CD4-positive, CD25-positive, alpha-beta regulatory T cell (primary cell): ENCODE data around the gene CXXC1. TPM values are rescaled to one million over a fixed set of nuclear protein-coding genes. Genes with fewer than 3 reads are reported as not detected.

Experiments used
- ATAC-seq, 2 donors: fragments of 150-1000 bp; cut with Tn5 transposase; one replicate each; pipeline ENCODE4 v1.10.0; 2021; ENCODE audit warnings: low read depth in 2 of 2, moderate number of reproducible peaks in 2 of 2, moderate library complexity in 1 of 2
- DNase-seq, 3 donors: peaks; one replicate each; pipeline versions ENCODE4 v3.0.0 to v3.0.0-alpha.2; 2012 to 2022; ENCODE audit warnings: mixed read lengths in 1 of 3
- H3K27ac ChIP-seq: one replicate; pipeline ENCODE4 v1.7.0; 2013; ENCODE audit warnings: mild to moderate bottlenecking, low read length; ENCODE audit not compliant: insufficient read depth, poor library complexity, severe bottlenecking
- H3K27me3 ChIP-seq: one replicate; pipeline ENCODE4 v1.7.0; 2013; ENCODE audit warnings: low read length; ENCODE audit not compliant: control insufficient read depth, insufficient read depth
- H3K36me3 ChIP-seq: one replicate; pipeline ENCODE4 v1.7.0; 2013; ENCODE audit warnings: mild to moderate bottlenecking, low read length, moderate library complexity; ENCODE audit not compliant: control insufficient read depth, insufficient read depth
- H3K4me1 ChIP-seq: 2 replicates; pipeline ENCODE4 v1.7.0; 2013; ENCODE audit warnings: mild to moderate bottlenecking, low read length; ENCODE audit not compliant: insufficient read depth, control insufficient read depth, poor library complexity, severe bottlenecking
- H3K4me3 ChIP-seq: one replicate; pipeline ENCODE4 v1.7.0; 2013; ENCODE audit warnings: low read depth, mild to moderate bottlenecking, low read length, moderate library complexity
- H3K9me3 ChIP-seq, 2 experiments: 1 replicate in 1 of 2; 2 replicates in 1 of 2; pipeline ENCODE4 v1.7.0; 2013; ENCODE audit warnings: low read length in 2 of 2, mild to moderate bottlenecking in 1 of 2, moderate library complexity in 1 of 2; ENCODE audit not compliant: control insufficient read depth in 2 of 2
- H3K27ac Mint-ChIP-seq, 3 donors: one replicate each; pipeline ENCODE4 v1.8.0; 2020 to 2022; ENCODE audit warnings: mild to moderate bottlenecking in 3 of 3, mixed read lengths in 3 of 3, moderate library complexity in 2 of 3
- H3K27me3 Mint-ChIP-seq: one replicate; pipeline ENCODE4 v1.8.0; 2022; ENCODE audit warnings: mild to moderate bottlenecking, mixed read lengths
- H3K36me3 Mint-ChIP-seq: one replicate; pipeline ENCODE4 v1.8.0; 2020; ENCODE audit warnings: mixed read lengths
- H3K4me1 Mint-ChIP-seq, 4 donors: one replicate each; pipeline ENCODE4 v1.8.0; 2020 to 2022; ENCODE audit warnings: mixed read lengths in 4 of 4, mild to moderate bottlenecking in 1 of 4
- H3K4me3 Mint-ChIP-seq, 4 donors: one replicate each; pipeline ENCODE4 v1.8.0; 2020 to 2022; ENCODE audit warnings: mild to moderate bottlenecking in 4 of 4, mixed read lengths in 4 of 4, moderate library complexity in 3 of 4
- H3K9me3 Mint-ChIP-seq, 7 donors: one replicate each; pipeline ENCODE4 v1.8.0; 2020 to 2022; ENCODE audit warnings: mixed read lengths in 7 of 7, mild to moderate bottlenecking in 3 of 7, moderate library complexity in 2 of 7
- polyA plus RNA-seq, 4 donors: library from polyadenylated mRNA; unstranded; fragments of 300-500 nt; fragmentation: Illumina TruSeq; gene quantifications; one replicate each; pipeline ENCODE4 v1.2.3, GENCODE V29; 2021
- total RNA-seq: library from RNA; stranded (reverse); gene quantifications from one replicate; pipeline ENCODE4 v1.2.3, GENCODE V29; 2022

Gene CXXC1
- total and polyA plus RNA-seq, 5 donors from 2014 or later, result 52.9 to 141 (median 66.4) TPM

GRCh38 chr18:50283469-50284209, 3.9 kb downstream of the CXXC1 start:
- Mint-ChIP-seq H3K4me1 (peaks cover 8 to 74% (median 39%) of the 10 kb centered on the region in 4 donors), H3K4me3 (peak overlapping the region; percentile 80 to 100 (median 92)), H3K9me3 (no peaks in the 10 kb centered on the region), H3K36me3 (peaks cover 39% of the 10 kb centered on the region), H3K27me3 (no peaks in the 10 kb centered on the region), H3K27ac (peak overlapping the region in 2 of 3 donors; percentile 56 to 84)
- H3K27ac ChIP-seq, result no peak overlapping the region
- DNase-seq (no peak), ATAC-seq (no peak)
- peaks cover 34% of the 10 kb centered on the region for H3K36me3 ChIP-seq
- no peaks in the 10 kb centered on the region for H3K9me3 ChIP-seq
- no peaks in the 10 kb centered on the region for H3K27me3 ChIP-seq
- H3K4me1 ChIP-seq, result peaks cover 44% of the 10 kb centered on the region
- H3K4me3 ChIP-seq, result no peak overlapping the region

GRCh38 chr18:50282521-50283335, 4.8 kb downstream of the CXXC1 start:
- DNase-seq (no peak), ATAC-seq (no peak)
- no peaks in the 10 kb centered on the region for H3K27me3 ChIP-seq
- Mint-ChIP-seq H3K27ac (peak overlapping the region; percentile 56 to 93 (median 59)), H3K9me3 (no peaks in the 10 kb centered on the region), H3K36me3 (peaks cover 42% of the 10 kb centered on the region), H3K4me3 (peak overlapping the region; percentile 80 to 100 (median 98)), H3K4me1 (peaks cover 10 to 75% (median 40%) of the 10 kb centered on the region in 4 donors), H3K27me3 (no peaks in the 10 kb centered on the region)
- H3K4me3 ChIP-seq, result no peak overlapping the region
- H3K9me3 ChIP-seq, result no peaks in the 10 kb centered on the region
- H3K4me1 ChIP-seq, result peaks cover 44% of the 10 kb centered on the region
- no peak overlapping the region for H3K27ac ChIP-seq
- H3K36me3 ChIP-seq, result peaks cover 43% of the 10 kb centered on the region

GRCh38 chr18:50281972-50282520, 5.4 kb downstream of the CXXC1 start:
- H3K27ac Mint-ChIP-seq, result peak overlapping the region; percentile 95 to 99 (median 98)
- no peaks in the 10 kb centered on the region for H3K27me3 Mint-ChIP-seq
- peaks cover 37% of the 10 kb centered on the region for H3K36me3 Mint-ChIP-seq
- ATAC-seq (no peak), DNase-seq (no peak)
- Histone ChIP-seq H3K9me3 (no peaks in the 10 kb centered on the region), H3K4me1 (peaks cover 40% of the 10 kb centered on the region), H3K27me3 (no peaks in the 10 kb centered on the region), H3K36me3 (peaks cover 48% of the 10 kb centered on the region), H3K4me3 (peak overlapping the region; percentile 90), H3K27ac (peak overlapping the region; percentile 89)
- H3K9me3 Mint-ChIP-seq, result no peaks in the 10 kb centered on the region
- H3K4me1 Mint-ChIP-seq, result peaks cover 10 to 68% (median 36%) of the 10 kb centered on the region in 4 donors
- H3K4me3 Mint-ChIP-seq, result peak overlapping the region; percentile 97 to 100 (median 98)

DNA sequence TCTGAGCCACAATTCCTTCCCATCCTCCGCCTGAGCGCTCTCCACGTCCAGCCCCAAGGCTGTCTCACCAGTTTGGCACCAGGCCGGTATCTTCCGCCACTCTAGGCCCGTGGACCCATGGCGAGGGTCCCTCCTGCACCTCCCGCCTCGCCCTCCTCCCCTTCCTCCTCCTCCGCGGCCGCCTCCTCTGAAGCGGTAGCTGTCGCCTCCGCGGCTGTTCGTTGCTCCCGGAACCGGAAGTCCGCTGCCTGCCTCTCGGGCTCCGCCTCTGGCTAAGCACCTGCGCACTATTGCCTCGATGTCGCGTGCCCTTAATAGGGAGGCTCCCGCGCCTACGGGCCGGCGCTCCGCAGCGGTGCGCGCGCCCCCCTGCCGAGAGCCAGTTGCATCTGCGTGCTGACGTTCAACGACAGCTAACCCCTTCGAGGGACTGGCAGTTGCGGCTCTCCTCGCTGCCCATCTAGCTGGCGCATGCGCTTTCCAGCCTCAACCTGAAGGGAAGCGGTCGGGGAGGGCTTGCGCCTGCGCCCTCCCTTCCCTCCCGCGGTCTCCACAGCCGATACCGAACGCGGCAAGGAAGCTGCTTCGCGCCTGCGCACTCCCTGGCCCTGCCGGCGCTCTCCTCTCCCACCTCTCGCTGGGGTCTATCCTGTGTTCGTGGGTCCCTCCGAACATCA, 6.1 kb downstream of the CXXC1 start, which contains the start of gene MBD1:
MBD1 (minus strand) TSS at position 229 of the 677 bp plus-strand sequence. CDS start 1,531 bp downstream, outside the sequence.
- H3K27me3 Mint-ChIP-seq, result no peaks in the 10 kb centered on the region
- H3K36me3 Mint-ChIP-seq, result peaks cover 40% of the 10 kb centered on the region
- H3K4me1 Mint-ChIP-seq, result peaks cover 10 to 63% (median 32%) of the 10 kb centered on the region in 4 donors

DNA sequence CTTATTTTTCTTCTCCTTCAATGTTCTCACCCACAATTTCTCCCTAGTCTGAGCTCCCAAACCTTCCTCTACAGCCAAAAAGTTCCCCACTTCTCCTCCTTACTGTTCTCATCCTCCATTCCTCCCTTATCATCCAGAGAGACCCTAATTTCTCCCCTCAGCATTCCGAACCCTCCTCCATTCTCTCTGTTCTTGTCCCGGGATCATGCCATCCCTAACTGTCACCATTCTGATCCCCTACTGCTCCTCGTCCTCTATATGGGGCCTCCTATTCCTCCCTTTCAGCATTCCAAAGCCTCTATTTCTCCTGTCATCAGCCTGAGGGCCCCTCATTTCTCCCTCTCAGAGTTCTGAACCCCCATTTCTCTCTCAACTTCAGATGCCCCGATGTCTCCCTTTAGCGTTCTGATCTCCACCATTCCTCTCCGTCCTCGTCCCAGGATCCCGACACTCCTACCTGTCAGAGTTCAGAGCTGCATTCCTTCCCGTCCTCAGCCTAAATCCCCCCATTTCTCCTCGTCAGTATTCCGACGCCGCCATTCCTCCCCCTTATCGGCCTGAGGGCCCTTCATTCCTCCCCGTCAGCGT, 6.7 kb downstream of the CXXC1 start:
- DNase-seq, result no peak
- Histone ChIP-seq H3K9me3 (no peaks in the 10 kb centered on the region), H3K27ac (peak overlapping the region; percentile 89), H3K4me3 (peak overlapping the region; percentile 90), H3K36me3 (peaks cover 60% of the 10 kb centered on the region), H3K27me3 (no peaks in the 10 kb centered on the region), H3K4me1 (peaks cover 29% of the 10 kb centered on the region)
- Mint-ChIP-seq H3K4me1 (peaks cover 10 to 63% (median 28%) of the 10 kb centered on the region in 4 donors), H3K4me3 (peak overlapping the region; percentile 97 to 100 (median 98)), H3K36me3 (peaks cover 41% of the 10 kb centered on the region), H3K27me3 (no peaks in the 10 kb centered on the region), H3K27ac (peak overlapping the region; percentile 95 to 99 (median 98)), H3K9me3 (no peaks in the 10 kb centered on the region)
- no peak for ATAC-seq

More for the DNA sequence above, 6.1 kb downstream of the CXXC1 start, which contains the start of gene MBD1:
- Mint-ChIP-seq H3K9me3 (no peaks in the 10 kb centered on the region), H3K4me3 (peak within 1 kb of the TSS; percentile 97 to 100 (median 98)), H3K27ac (peak within 1 kb of the TSS; percentile 95 to 99 (median 98))
- Histone ChIP-seq H3K4me3 (peak within 1 kb of the TSS; percentile 90), H3K9me3 (no peaks in the 10 kb centered on the region), H3K27ac (peak within 1 kb of the TSS; percentile 89), H3K4me1 (peaks cover 34% of the 10 kb centered on the region), H3K27me3 (no peaks in the 10 kb centered on the region), H3K36me3 (peaks cover 54% of the 10 kb centered on the region)
- DNase-seq (peak; percentile 97 to 98 (median 98)), ATAC-seq (peak; percentile 90)

- H3K27ac Mint-ChIP-seq, result peak overlapping the region in 1 of 3 donors; percentile 95
- peak overlapping the region; percentile 90 for H3K4me3 ChIP-seq
- no peaks in the 10 kb centered on the region for H3K9me3 ChIP-seq
- peak overlapping the region; percentile 97 to 100 (median 98) for H3K4me3 Mint-ChIP-seq
- no peaks in the 10 kb centered on the region for H3K27me3 Mint-ChIP-seq
- H3K9me3 Mint-ChIP-seq, result no peaks in the 10 kb centered on the region
- no peaks in the 10 kb centered on the region for H3K27me3 ChIP-seq
- H3K4me1 Mint-ChIP-seq, result peaks cover 10 to 60% (median 30%) of the 10 kb centered on the region in 4 donors
- peaks cover 63% of the 10 kb centered on the region for H3K36me3 ChIP-seq
- H3K4me1 ChIP-seq, result peaks cover 29% of the 10 kb centered on the region
- DNase-seq (no peak), ATAC-seq (no peak)
- peaks cover 43% of the 10 kb centered on the region for H3K36me3 Mint-ChIP-seq
- H3K27ac ChIP-seq, result peak overlapping the region; percentile 16
These were observed 7.7 kb downstream of the CXXC1 start for GRCh38 chr18:50279752-50280151.
